GM23338 (cell line): Measurements from ENCODE around the gene FIBP. TPM values are rescaled to one million over a fixed set of nuclear protein-coding genes. Genes with fewer than 3 reads are reported as not detected.

Experiments used
- ATAC-seq: fragments of 200-7000 bp; cut with Tn5 transposase; 3 replicates; pipeline ENCODE4 v1.9.1; 2020
- DNase-seq: peaks from one replicate; pipeline ENCODE4 v3.0.0-alpha.2; 2015; ENCODE audit warnings: low spot score
- H2AFZ ChIP-seq: fragments of 200-600 bp; sonication (generic); 2 replicates; pipeline ENCODE4 v1.8.0; 2016; ENCODE audit warnings: antibody characterized with exemption, mild to moderate bottlenecking, moderate library complexity
- H3F3A ChIP-seq: fragments of 200-600 bp; sonication (generic); replicated peaks from 2 replicates; pipeline ENCODE4 v1.8.0; 2017; ENCODE audit warnings: antibody characterized with exemption, mixed run types, low read depth
- H3K27ac ChIP-seq: fragments of 200-600 bp; sonication (generic); 2 replicates; pipeline ENCODE4 v1.6.1; 2016; ENCODE audit warnings: low read depth
- H3K27me3 ChIP-seq: fragments of 200-600 bp; sonication (generic); 2 replicates; pipeline ENCODE4 v1.8.0; 2016; ENCODE audit warnings: mild to moderate bottlenecking, mixed run types, moderate library complexity; ENCODE audit not compliant: insufficient read depth
- H3K36me3 ChIP-seq: fragments of 200-600 bp; sonication (generic); 2 replicates; pipeline ENCODE4 v1.8.0; 2016; ENCODE audit warnings: mild to moderate bottlenecking; ENCODE audit not compliant: insufficient read depth
- H3K4me1 ChIP-seq: fragments of 200-600 bp; sonication (generic); 2 replicates; pipeline ENCODE4 v1.8.0; 2016; ENCODE audit warnings: mild to moderate bottlenecking, moderate library complexity; ENCODE audit not compliant: insufficient read depth
- H3K4me2 ChIP-seq: fragments of 200-600 bp; sonication (generic); 2 replicates; pipeline ENCODE4 v1.7.1; 2017; ENCODE audit warnings: mixed run types
- H3K4me3 ChIP-seq: fragments of 200-600 bp; sonication (generic); 2 replicates; pipeline ENCODE4 v1.6.1; 2016; ENCODE audit warnings: mixed run types
- H3K79me2 ChIP-seq: fragments of 200-600 bp; sonication (generic); replicated peaks from 2 replicates; pipeline ENCODE4 v1.8.0; 2017; ENCODE audit warnings: mild to moderate bottlenecking; ENCODE audit not compliant: insufficient read depth
- H3K9me2 ChIP-seq: fragments of 200-600 bp; sonication (generic); 2 replicates; pipeline ENCODE4 v1.8.0; 2017; ENCODE audit not compliant: insufficient read depth
- H4K20me1 ChIP-seq: fragments of 200-600 bp; sonication (generic); replicated peaks from 2 replicates; pipeline ENCODE4 v1.8.0; 2017; ENCODE audit warnings: mild to moderate bottlenecking; ENCODE audit not compliant: insufficient read depth
- H3K27ac Mint-ChIP-seq: 2 replicates; pipeline ENCODE4 v1.8.0; 2020; ENCODE audit warnings: inconsistent platforms, mild to moderate bottlenecking, moderate library complexity, mixed read lengths
- H3K27me3 Mint-ChIP-seq: 3 replicates; pipeline ENCODE4 v1.8.0; 2022; ENCODE audit warnings: low read depth, mild to moderate bottlenecking, moderate library complexity, mixed read lengths, inconsistent platforms; ENCODE audit not compliant: insufficient read depth, poor library complexity
- H3K36me3 Mint-ChIP-seq: 3 replicates; pipeline ENCODE4 v1.8.0; 2021; ENCODE audit warnings: low read depth, mild to moderate bottlenecking, inconsistent platforms, moderate library complexity, mixed read lengths
- H3K4me1 Mint-ChIP-seq: 3 replicates; pipeline ENCODE4 v1.8.0; 2020; ENCODE audit warnings: mild to moderate bottlenecking, inconsistent platforms, mixed read lengths
- H3K4me3 Mint-ChIP-seq: 3 replicates; pipeline ENCODE4 v1.8.0; 2021; ENCODE audit warnings: moderate library complexity, mild to moderate bottlenecking, inconsistent platforms, mixed read lengths
- H3K9me3 Mint-ChIP-seq: 3 replicates; pipeline ENCODE4 v1.8.0; 2020; ENCODE audit warnings: moderate library complexity, mild to moderate bottlenecking, inconsistent platforms, mixed read lengths
- CREB1 ChIP-seq: fragments of 250-450 bp; sonication (Bioruptor Pico); IDR thresholded peaks from 2 replicates; pipeline ENCODE4 v1.5.0; 2020; ENCODE audit warnings: low read depth, mild to moderate bottlenecking, moderate library complexity
- CTCF ChIP-seq, 2 experiments: fragments of 200-600 bp in 1 of 2; sonication (generic) in 1 of 2; conservative IDR thresholded peaks; 2 replicates each; pipeline versions ENCODE4 v1.5.1 to v1.6.1; 2016 to 2017; ENCODE audit warnings: antibody characterized with exemption in 2 of 2, low read depth in 2 of 2, mild to moderate bottlenecking in 2 of 2, moderate library complexity in 1 of 2
- ETS1 ChIP-seq: IDR thresholded peaks from 2 replicates; pipeline ENCODE4 v1.6.1; 2016; ENCODE audit warnings: antibody characterized with exemption
- EZH2 ChIP-seq: fragments of 200-600 bp; sonication (generic); IDR thresholded peaks from one replicate; pipeline ENCODE4 v1.8.0; 2017; ENCODE audit warnings: antibody characterized with exemption, mild to moderate bottlenecking, low read depth; ENCODE audit not compliant: unreplicated experiment
- EZH2phosphoT487 ChIP-seq: fragments of 200-600 bp; sonication (generic); IDR thresholded peaks from one replicate; pipeline ENCODE4 v1.8.1; 2018; ENCODE audit warnings: antibody characterized with exemption; ENCODE audit not compliant: unreplicated experiment
- JUNB ChIP-seq: IDR thresholded peaks from one replicate; pipeline ENCODE4 v1.6.1; 2016; ENCODE audit warnings: antibody characterized with exemption; ENCODE audit not compliant: unreplicated experiment
- NANOG ChIP-seq: IDR thresholded peaks from 2 replicates; pipeline ENCODE4 v1.6.1; 2016; ENCODE audit warnings: antibody characterized with exemption, borderline replicate concordance
- POLR2AphosphoS5 ChIP-seq: IDR thresholded peaks from 2 replicates; pipeline ENCODE4 v1.6.1; 2016; ENCODE audit warnings: antibody characterized with exemption, low read depth
- REST ChIP-seq: IDR thresholded peaks from one replicate; pipeline ENCODE4 v1.6.1; 2018; ENCODE audit warnings: antibody characterized with exemption; ENCODE audit not compliant: unreplicated experiment
- ZNF114 ChIP-seq: fragments of 250-450 bp; sonication (Bioruptor Pico); IDR thresholded peaks from 2 replicates; pipeline ENCODE4 v1.5.0; 2020; ENCODE audit warnings: mild to moderate bottlenecking, moderate library complexity
- ZNF462 ChIP-seq: fragments of 250-450 bp; sonication (Bioruptor Pico); IDR thresholded peaks from 2 replicates; pipeline ENCODE4 v1.5.0; 2020; ENCODE audit warnings: mild to moderate bottlenecking, moderate library complexity
- polyA plus RNA-seq: library from polyadenylated mRNA; unstranded; fragments of >200 nt; fragmentation: Nextera tagmentation; extraction: Ambion mirVana; gene quantifications from 2 replicates; pipeline ENCODE4 v1.2.1, GENCODE V29; 2016
- total RNA-seq: library from RNA; depleted of rRNA; stranded (reverse); fragments of >200 nt; shearing (Covaris generic); gene quantifications from 2 replicates; pipeline ENCODE4 v1.2.3, GENCODE V29; 2014

Gene FIBP
- total and polyA plus RNA-seq, 2 experiments from 2014 or later = 79.0 to 102 TPM

GRCh38 chr11:65861165-65861505 lies 27.1 kb downstream of the FIBP start (continued):
- TF ChIP-seq ZNF462 (CRISPR knock-in tag) = no peak
- TF ChIP-seq JUNB = no peak
- no peak for TF ChIP-seq NANOG
- TF ChIP-seq EZH2phosphoT487 = no peak

GRCh38 chr11:65860278-65861164 lies 27.8 kb downstream of the FIBP start, which contains the start of gene MUS81:
TSS of gene MUS81 (plus strand) at chr11:65860433. CDS start at chr11:65860754, 321 bp downstream.
- H3K4me3 ChIP-seq = peak within 1 kb of the TSS; percentile 95
- peak within 1 kb of the TSS; percentile 96 for H3K27ac ChIP-seq
- peak within 1 kb of the TSS; percentile 66; the same call in 1 of the 2 replicates for H2AFZ ChIP-seq
- peak within 1 kb of the TSS; percentile 91 for H3K4me3 Mint-ChIP-seq
- H3K9me2 ChIP-seq = no peaks in the 10 kb centered on the region
- TF ChIP-seq NANOG = no peak
- peak; percentile 59; the same call in 1 of the 2 replicates for TF ChIP-seq POLR2AphosphoS5
- peak; percentile 89 for TF ChIP-seq ETS1
- TF ChIP-seq EZH2 = no peak
- TF ChIP-seq REST = no peak
- peak; percentile 82 to 86 for TF ChIP-seq CTCF (conservative IDR thresholded peaks at IDR 0.05; ENCODE audit: low read depth in 2 of 2)
- no peak for TF ChIP-seq ZNF114 (CRISPR knock-in tag)
- TF ChIP-seq JUNB = no peak
- TF ChIP-seq CREB1 (CRISPR knock-in tag) = 0 out of 2 replicates have a peak, but pooled peaks have one; percentile 26
- TF ChIP-seq EZH2phosphoT487 = no peak
- peaks cover 24% of the 10 kb centered on the region for H3K4me1 Mint-ChIP-seq
- H3K27me3 ChIP-seq = no peaks in the 10 kb centered on the region
- H3K36me3 ChIP-seq = peaks cover 10% of the 10 kb centered on the region
- H3K27ac Mint-ChIP-seq = peak within 1 kb of the TSS; percentile 97
- ATAC-seq (peak; percentile 36), DNase-seq (peak; percentile 99)
- H3F3A ChIP-seq = peaks cover 37% of the 10 kb centered on the region
- peaks cover 52% of the 10 kb centered on the region for H3K36me3 Mint-ChIP-seq
- peaks cover 11% of the 10 kb centered on the region for H3K4me1 ChIP-seq
- peaks cover 31% of the 10 kb centered on the region for H3K79me2 ChIP-seq
- peaks cover 19% of the 10 kb centered on the region for H4K20me1 ChIP-seq
- H3K27me3 Mint-ChIP-seq = peaks cover 35% of the 10 kb centered on the region
- peaks cover 4% of the 10 kb centered on the region; the same call in 2 of the 3 replicates for H3K9me3 Mint-ChIP-seq
- H3K4me2 ChIP-seq = peak within 1 kb of the TSS; percentile 99
